ENCODE data around the gene RFX4.

The RFX4 gene

GRCh38 chr12:106672314-106673025 is 89.7 kb downstream of the RFX4 start:
- no peak overlapping the region for H3K4me3 ChIP-seq
- TF ChIP-seq Cebpa-rat (IDR thresholded peaks at IDR 0.05): no peak
- H3K36me3 ChIP-seq: no peaks in the 10 kb centered on the region
- H3K27ac ChIP-seq: no peak overlapping the region
- H3K4me1 ChIP-seq: peaks cover 10 to 36% (median 31%) of the 10 kb centered on the region in 10 experiments
- H3K9me3 ChIP-seq (replicated peaks in 1 of 11): no peaks in the 10 kb centered on the region
- peaks cover 0 to 9% (median 0%) of the 10 kb centered on the region in 11 experiments; a peak in 2 of 22 replicates for H3K27me3 ChIP-seq
- no peaks in the 10 kb centered on the region for H4K20me1 ChIP-seq
- H3K9ac ChIP-seq: no peak overlapping the region
- peak overlapping the region in 9 of 11 experiments; percentile 47 to 82 (median 72); a peak in 18 of 22 replicates for H3K4me2 ChIP-seq

- H3K4me3 ChIP-seq: no peak overlapping the region
- peak overlapping the region in 10 of 11 experiments; percentile 35 to 82 (median 65); a peak in 19 of 22 replicates for H3K4me2 ChIP-seq
- H3K27ac ChIP-seq: no peak overlapping the region
- H3K27me3 ChIP-seq: peaks cover 0 to 9% (median 0%) of the 10 kb centered on the region in 11 experiments; a peak in 2 of 22 replicates
- H3K36me3 ChIP-seq: no peaks in the 10 kb centered on the region
- no peak overlapping the region for H3K9ac ChIP-seq
- H4K20me1 ChIP-seq: no peaks in the 10 kb centered on the region
- no peak for TF ChIP-seq Cebpa-rat (IDR thresholded peaks at IDR 0.05)
- no peaks in the 10 kb centered on the region for H3K9me3 ChIP-seq (replicated peaks in 1 of 11)
- H3K4me1 ChIP-seq: peaks cover 10 to 36% (median 31%) of the 10 kb centered on the region in 10 experiments
These were observed 90.3 kb downstream of the RFX4 start for GRCh38 chr12:106673141-106673540.

GRCh38 chr12:106675651-106676435 is 93.0 kb downstream of the RFX4 start:
- Histone ChIP-seq H3K9me3 (replicated peaks in 1 of 11) (no peaks in the 10 kb centered on the region), H3K27me3 (peaks cover 0 to 9% (median 0%) of the 10 kb centered on the region in 11 experiments; a peak in 2 of 22 replicates), H3K4me1 (peaks cover 10 to 36% (median 31%) of the 10 kb centered on the region in 10 experiments), H3K27ac (no peak overlapping the region), H3K9ac (no peak overlapping the region), H3K4me2 (no peak overlapping the region), H3K4me3 (no peak overlapping the region), H3K36me3 (no peaks in the 10 kb centered on the region), H4K20me1 (no peaks in the 10 kb centered on the region)
- TF ChIP-seq Cebpa-rat (IDR thresholded peaks at IDR 0.05): no peak

GRCh38 chr12:106679574-106679973 is 96.8 kb downstream of the RFX4 start:
- Histone ChIP-seq H4K20me1 (no peaks in the 10 kb centered on the region), H3K27me3 (no peaks in the 10 kb centered on the region)
- TF ChIP-seq Cebpa-rat (IDR thresholded peaks at IDR 0.05): no peak

GRCh38 chr12:106680280-106680679 is 97.5 kb downstream of the RFX4 start:
- Histone ChIP-seq H3K4me3 (no peak overlapping the region), H3K9ac (no peak overlapping the region), H4K20me1 (no peaks in the 10 kb centered on the region), H3K4me1 (no peaks in the 10 kb centered on the region), H3K36me3 (no peaks in the 10 kb centered on the region), H3K27me3 (no peaks in the 10 kb centered on the region), H3K4me2 (no peak overlapping the region), H3K27ac (no peak overlapping the region), H3K9me3 (replicated peaks in 1 of 11) (no peaks in the 10 kb centered on the region)
- TF ChIP-seq Cebpa-rat (IDR thresholded peaks at IDR 0.05): no peak

More at GRCh38 chr12:106679574-106679973, 96.8 kb downstream of the RFX4 start:
- no peak overlapping the region for H3K27ac ChIP-seq
- no peaks in the 10 kb centered on the region for H3K4me1 ChIP-seq
- no peak overlapping the region for H3K4me3 ChIP-seq
- no peaks in the 10 kb centered on the region for H3K9me3 ChIP-seq (replicated peaks in 1 of 11)
- H3K9ac ChIP-seq: no peak overlapping the region
- H3K4me2 ChIP-seq: no peak overlapping the region
- H3K36me3 ChIP-seq: no peaks in the 10 kb centered on the region

GRCh38 chr12:106681210-106681609 is 98.4 kb downstream of the RFX4 start:
- H3K36me3 ChIP-seq: no peaks in the 10 kb centered on the region
- H4K20me1 ChIP-seq: no peaks in the 10 kb centered on the region
- H3K9ac ChIP-seq: no peak overlapping the region

GRCh38 chr12:106682594-106683234 is 99.9 kb downstream of the RFX4 start:
- no peak overlapping the region for H3K4me3 ChIP-seq
- no peak for TF ChIP-seq Cebpa-rat (IDR thresholded peaks at IDR 0.05)
- H3K9me3 ChIP-seq (replicated peaks in 1 of 11): no peaks in the 10 kb centered on the region
- no peak overlapping the region for H3K27ac ChIP-seq
- no peak overlapping the region for H3K9ac ChIP-seq
- H3K36me3 ChIP-seq: no peaks in the 10 kb centered on the region
- H3K4me1 ChIP-seq: no peaks in the 10 kb centered on the region
- no peaks in the 10 kb centered on the region for H4K20me1 ChIP-seq
- H3K4me2 ChIP-seq: no peak overlapping the region
- H3K27me3 ChIP-seq: no peaks in the 10 kb centered on the region

More at GRCh38 chr12:106681210-106681609, 98.4 kb downstream of the RFX4 start:
- Histone ChIP-seq H3K27me3 (no peaks in the 10 kb centered on the region), H3K4me1 (no peaks in the 10 kb centered on the region), H3K4me2 (no peak overlapping the region), H3K4me3 (no peak overlapping the region), H3K27ac (no peak overlapping the region), H3K9me3 (replicated peaks in 1 of 11) (no peaks in the 10 kb centered on the region)
- TF ChIP-seq Cebpa-rat (IDR thresholded peaks at IDR 0.05): no peak

- Histone ChIP-seq H3K9me3 (replicated peaks in 1 of 11) (no peaks in the 10 kb centered on the region), H4K20me1 (no peaks in the 10 kb centered on the region), H3K4me3 (no peak overlapping the region)
These were observed 101.7 kb downstream of the RFX4 start for GRCh38 chr12:106684497-106684896.

GRCh38 chr12:106685381-106685780 is 102.6 kb downstream of the RFX4 start:
- H3K27me3 ChIP-seq: no peaks in the 10 kb centered on the region
- no peak overlapping the region for H3K4me3 ChIP-seq
- no peak overlapping the region for H3K27ac ChIP-seq
- no peaks in the 10 kb centered on the region for H4K20me1 ChIP-seq
- no peak for TF ChIP-seq Cebpa-rat (IDR thresholded peaks at IDR 0.05)
- no peak overlapping the region for H3K9ac ChIP-seq
- no peaks in the 10 kb centered on the region for H3K9me3 ChIP-seq (replicated peaks in 1 of 11)
- H3K4me2 ChIP-seq: no peak overlapping the region
- H3K36me3 ChIP-seq: no peaks in the 10 kb centered on the region
- no peaks in the 10 kb centered on the region for H3K4me1 ChIP-seq

More at GRCh38 chr12:106684497-106684896, 101.7 kb downstream of the RFX4 start:
- Histone ChIP-seq H3K9ac (no peak overlapping the region), H3K27ac (no peak overlapping the region), H3K4me2 (no peak overlapping the region), H3K4me1 (no peaks in the 10 kb centered on the region), H3K27me3 (no peaks in the 10 kb centered on the region), H3K36me3 (no peaks in the 10 kb centered on the region)
- TF ChIP-seq Cebpa-rat (IDR thresholded peaks at IDR 0.05): no peak
